Skeletal muscle tissue (tissue), 4 donors: Measurements from ENCODE around the gene PON2. TPM values are rescaled to one million over a fixed set of nuclear protein-coding genes. Genes with fewer than 3 reads are reported as not detected.

ENCODE experiments used
- H3K27ac ChIP-seq: one replicate; pipeline ENCODE4 v1.7.0; 2013; ENCODE audit warnings: mild to moderate bottlenecking, low read depth, low read length, inconsistent platforms
- H3K27me3 ChIP-seq, 3 donors: one replicate each; pipeline ENCODE4 v1.7.0; 2013; ENCODE audit warnings: low read length in 3 of 3; ENCODE audit not compliant: control insufficient read depth in 3 of 3, insufficient read depth in 3 of 3
- H3K36me3 ChIP-seq, 3 donors: one replicate each; pipeline ENCODE4 v1.7.0; 2013; ENCODE audit warnings: low read length in 3 of 3; ENCODE audit not compliant: control insufficient read depth in 3 of 3, insufficient read depth in 3 of 3
- H3K4me1 ChIP-seq, 3 donors: one replicate each; pipeline ENCODE4 v1.7.0; 2013; ENCODE audit warnings: low read length in 3 of 3, mild to moderate bottlenecking in 3 of 3; ENCODE audit not compliant: control insufficient read depth in 3 of 3, insufficient read depth in 3 of 3
- H3K4me3 ChIP-seq, 3 donors: one replicate each; pipeline ENCODE4 v1.7.0; 2013; ENCODE audit warnings: low read length in 3 of 3
- H3K9ac ChIP-seq, 3 donors: one replicate each; pipeline ENCODE4 v1.7.0; 2013; ENCODE audit warnings: low read length in 3 of 3, mild to moderate bottlenecking in 3 of 3, moderate library complexity in 2 of 3, low read depth in 1 of 3
- H3K9me3 ChIP-seq, 3 donors: one replicate each; pipeline ENCODE4 v1.7.0; 2013; ENCODE audit warnings: low read length in 3 of 3; ENCODE audit not compliant: control insufficient read depth in 3 of 3
- total RNA-seq: library from RNA; depleted of rRNA; stranded (reverse); fragments of >200 nt; gene quantifications from one replicate; pipeline ENCODE4 v1.2.3, GENCODE V29; 2014
- donor health status: Osteomylitis.

The PON2 gene
- 53.8 TPM for total RNA-seq

GRCh38 chr7:95434557-95435421 is at the start of gene PON2:
Gene PON2 (minus strand): TSS chr7:95435028. CDS start chr7:95434951, 77 bp downstream.
- H3K36me3 ChIP-seq = no peaks in the 10 kb centered on the region
- no peaks in the 10 kb centered on the region for H3K27me3 ChIP-seq
- H3K4me1 ChIP-seq = peaks cover 3 to 9% (median 4%) of the 10 kb centered on the region in 3 donors
- H3K4me3 ChIP-seq = peak within 1 kb of the TSS; percentile 78 to 92 (median 89)
- H3K27ac ChIP-seq = peak within 1 kb of the TSS; percentile 80
- peak within 1 kb of the TSS; percentile 84 to 91 (median 90) for H3K9ac ChIP-seq
- H3K9me3 ChIP-seq = no peaks in the 10 kb centered on the region

- no peaks in the 10 kb centered on the region for H3K27me3 ChIP-seq
- no peaks in the 10 kb centered on the region for H3K36me3 ChIP-seq
- H3K4me1 ChIP-seq = peaks cover 0 to under 1% (median 0%) of the 10 kb centered on the region in 3 donors
- no peaks in the 10 kb centered on the region for H3K9me3 ChIP-seq
- H3K4me3 ChIP-seq = no peak overlapping the region
- H3K27ac ChIP-seq = no peak overlapping the region
- H3K9ac ChIP-seq = no peak overlapping the region
Measured at GRCh38 chr7:95482424-95482823, 47.6 kb upstream of the PON2 start.

- no peaks in the 10 kb centered on the region for H3K9me3 ChIP-seq
- no peaks in the 10 kb centered on the region for H3K27me3 ChIP-seq
- no peaks in the 10 kb centered on the region for H3K36me3 ChIP-seq
- no peak overlapping the region for H3K9ac ChIP-seq
- no peak overlapping the region for H3K27ac ChIP-seq
- peaks cover 0 to 1% (median 0%) of the 10 kb centered on the region in 3 donors for H3K4me1 ChIP-seq
- no peak overlapping the region for H3K4me3 ChIP-seq
Measured at GRCh38 chr7:95481271-95482165, 46.7 kb upstream of the PON2 start.

- Histone ChIP-seq H3K4me1 (peaks cover 0 to 7% (median 4%) of the 10 kb centered on the region in 3 donors), H3K36me3 (no peaks in the 10 kb centered on the region), H3K9ac (no peak overlapping the region), H3K4me3 (no peak overlapping the region), H3K27me3 (no peaks in the 10 kb centered on the region), H3K27ac (no peak overlapping the region), H3K9me3 (no peaks in the 10 kb centered on the region)
Measured at GRCh38 chr7:95479992-95480624, 45.3 kb upstream of the PON2 start.

- H3K27ac ChIP-seq = no peak overlapping the region
- no peaks in the 10 kb centered on the region for H3K27me3 ChIP-seq
- no peaks in the 10 kb centered on the region for H3K9me3 ChIP-seq
- peaks cover 0 to 7% (median 4%) of the 10 kb centered on the region in 3 donors for H3K4me1 ChIP-seq
- no peaks in the 10 kb centered on the region for H3K36me3 ChIP-seq
- H3K4me3 ChIP-seq = peak overlapping the region; percentile 26 to 46 (median 34)
- no peak overlapping the region for H3K9ac ChIP-seq
Measured at GRCh38 chr7:95478272-95479037, 43.6 kb upstream of the PON2 start.

GRCh38 chr7:95476904-95477594 is 42.2 kb upstream of the PON2 start:
- Histone ChIP-seq H3K27ac (peak overlapping the region; percentile 17), H3K9me3 (no peaks in the 10 kb centered on the region), H3K4me1 (peaks cover 0 to 12% (median 4%) of the 10 kb centered on the region in 3 donors), H3K36me3 (no peaks in the 10 kb centered on the region), H3K9ac (peak overlapping the region; percentile 24 to 57 (median 33)), H3K4me3 (peak overlapping the region in 2 of 3 donors; percentile 7 to 37), H3K27me3 (no peaks in the 10 kb centered on the region)

- Histone ChIP-seq H3K9me3 (no peaks in the 10 kb centered on the region), H3K36me3 (no peaks in the 10 kb centered on the region), H3K27ac (peak overlapping the region; percentile 17), H3K4me3 (peak overlapping the region in 2 of 3 donors; percentile 7 to 37), H3K4me1 (peaks cover 0 to 12% (median 4%) of the 10 kb centered on the region in 3 donors), H3K9ac (peak overlapping the region; percentile 24 to 57 (median 33)), H3K27me3 (no peaks in the 10 kb centered on the region)
Measured at GRCh38 chr7:95476072-95476847, 41.4 kb upstream of the PON2 start.

- H3K36me3 ChIP-seq = no peaks in the 10 kb centered on the region
- H3K9ac ChIP-seq = no peak overlapping the region
- no peak overlapping the region for H3K27ac ChIP-seq
- peaks cover 0 to 12% (median 4%) of the 10 kb centered on the region in 3 donors for H3K4me1 ChIP-seq
- no peaks in the 10 kb centered on the region for H3K9me3 ChIP-seq
- H3K4me3 ChIP-seq = no peak overlapping the region
- H3K27me3 ChIP-seq = no peaks in the 10 kb centered on the region
Measured at GRCh38 chr7:95473276-95473985, 38.6 kb upstream of the PON2 start.
